ENCODE results near the gene TXNL4A.
"Not testable (repeated sequence)": the region's sequence is repeated elsewhere in the genome, so short reads cannot be mapped to it uniquely, and the experiment has no call there.

Gene TXNL4A

DNA sequence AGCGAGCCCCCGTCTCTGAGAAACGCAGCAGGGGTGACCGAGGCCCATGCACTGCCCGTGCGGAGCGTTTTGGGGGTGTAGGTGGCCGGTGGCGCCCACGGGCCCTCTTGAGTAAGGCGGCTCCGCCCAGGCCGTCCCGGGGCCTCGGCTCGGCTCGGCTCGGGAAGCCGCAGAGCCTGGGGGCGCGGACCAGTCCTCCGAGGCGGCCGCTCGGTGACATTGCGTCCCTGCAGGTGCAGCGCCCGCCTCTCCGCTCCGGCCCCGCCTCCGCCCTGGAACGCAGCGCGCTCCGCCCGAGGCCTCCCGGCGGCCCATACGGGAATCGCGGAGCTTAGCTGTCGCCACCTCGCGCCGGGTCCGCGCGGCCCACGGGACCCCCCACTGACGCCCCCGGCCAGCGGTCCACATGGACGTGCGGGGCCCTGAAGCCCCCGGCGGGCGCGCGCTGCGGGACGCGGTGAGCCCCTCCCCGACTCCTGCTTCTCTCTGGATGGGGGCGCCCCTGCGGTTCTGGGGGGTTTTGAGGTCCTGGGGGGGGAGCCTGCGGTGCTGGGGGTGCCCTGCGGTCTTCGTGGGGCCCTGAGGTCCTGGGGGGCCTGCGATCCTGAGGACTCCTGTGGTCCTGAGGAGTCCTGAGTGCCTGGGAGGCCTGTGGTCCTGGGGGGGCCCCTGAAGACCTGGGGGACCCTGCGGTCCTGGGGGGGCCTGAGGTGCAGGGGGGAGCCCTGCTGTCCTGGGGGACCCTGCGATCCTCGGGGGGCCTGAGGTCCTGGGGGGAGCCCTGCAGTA is 23.8 kb downstream of the TXNL4A start, which contains the start of gene HSBP1L1:
HSBP1L1 (plus strand) TSS at position 314 of the 789 bp plus-strand sequence; CDS start at position 407, 93 bp downstream.
- peaks cover 31% of the 10 kb centered on the region for H3K4me1 Mint-ChIP-seq (ENCODE audit: low read depth)
- peak; percentile 69 for DNase-seq (ENCODE audit: low spot score)
- H3K4me3 Mint-ChIP-seq, result peak within 1 kb of the TSS; percentile 85
- H3K27me3 Mint-ChIP-seq (ENCODE audit: low read depth), result peaks cover 3% of the 10 kb centered on the region
- H3K27ac Mint-ChIP-seq, result peak within 1 kb of the TSS; percentile 81
- peaks cover 5% of the 10 kb centered on the region for H3K36me3 Mint-ChIP-seq (ENCODE audit: low read depth)
- H3K9me3 Mint-ChIP-seq, result no peaks in the 10 kb centered on the region

DNA sequence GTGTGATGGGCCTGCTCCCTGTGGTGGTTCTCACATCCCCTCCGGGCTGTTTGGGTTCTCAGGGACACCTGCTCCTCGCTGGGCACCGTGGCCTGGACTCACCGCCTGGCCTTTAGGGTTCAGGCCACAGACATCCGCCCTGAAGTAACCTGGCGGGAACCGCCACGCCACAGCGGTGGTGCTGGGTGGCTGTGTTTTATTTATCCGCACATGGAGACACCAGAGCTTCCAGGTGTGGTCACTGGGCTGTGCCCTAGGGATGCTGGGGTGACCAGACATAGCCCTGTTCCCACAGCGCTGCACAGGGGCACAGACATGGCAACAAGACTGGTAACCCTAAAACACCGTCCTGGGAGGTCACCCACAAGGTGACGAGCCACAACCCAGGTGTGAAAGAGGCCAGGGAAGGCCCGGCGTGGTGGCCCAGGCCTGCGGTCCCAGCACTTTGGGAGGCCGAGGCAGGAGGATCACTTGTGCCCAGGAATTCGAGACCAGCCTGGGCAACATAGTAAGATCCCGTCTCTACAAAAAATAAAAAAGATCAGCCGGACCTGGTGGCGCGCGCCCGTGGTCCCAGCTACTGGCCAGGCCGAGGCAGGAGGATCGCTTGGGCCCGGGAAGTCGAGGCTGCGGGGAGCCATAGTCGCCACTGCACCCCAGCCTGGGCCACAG is 24.6 kb downstream of the TXNL4A start:
- Mint-ChIP-seq H3K36me3 (ENCODE audit: low read depth) (peaks cover 4% of the 10 kb centered on the region), H3K27ac (peak overlapping the region; percentile 55), H3K27me3 (ENCODE audit: low read depth) (peaks cover 3% of the 10 kb centered on the region), H3K4me3 (peak overlapping the region; percentile 64), H3K9me3 (no peaks in the 10 kb centered on the region), H3K4me1 (ENCODE audit: low read depth) (peaks cover 30% of the 10 kb centered on the region)
- DNase-seq (ENCODE audit: low spot score), result no peak

DNA sequence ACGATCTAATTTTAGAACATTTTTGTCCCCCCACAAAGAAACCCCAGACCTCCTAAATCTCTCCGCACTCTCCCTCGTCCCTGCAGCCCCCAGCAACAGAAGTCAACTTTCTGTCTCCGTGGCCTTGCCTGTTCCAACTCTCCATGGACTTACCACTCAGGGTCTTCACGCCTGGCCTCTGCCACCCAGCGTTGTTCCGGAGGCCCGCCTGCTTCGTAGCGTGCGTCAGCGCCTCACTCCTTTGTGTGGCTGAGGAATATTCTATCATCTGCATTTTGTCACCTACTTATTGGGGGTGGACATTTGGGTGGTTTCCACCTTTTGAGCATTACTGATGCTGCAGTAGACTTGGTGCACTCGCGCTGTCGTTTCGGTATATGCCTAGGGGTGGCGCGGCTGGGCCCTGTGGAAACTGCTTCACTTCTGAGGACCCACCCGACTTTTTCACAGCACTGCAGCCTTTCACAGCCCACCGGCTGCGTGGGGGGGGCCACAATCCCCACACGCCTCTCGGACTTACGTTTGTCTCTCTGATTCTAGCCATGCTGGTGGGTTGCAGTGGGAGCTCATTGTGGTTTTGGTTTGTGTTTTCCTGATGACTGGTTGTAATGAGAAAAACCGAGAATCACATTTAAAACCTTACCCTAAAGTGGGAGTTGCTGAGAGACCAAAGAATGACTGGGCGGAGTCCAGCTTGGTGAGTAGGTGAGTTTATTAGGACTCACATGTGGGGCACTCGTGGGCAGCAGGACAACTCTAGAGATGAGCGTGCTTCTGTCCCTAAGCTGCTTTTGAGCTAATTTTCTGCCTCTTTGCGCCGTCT is 25.3 kb downstream of the TXNL4A start:
- Mint-ChIP-seq H3K27ac (peak overlapping the region; percentile 43), H3K9me3 (no peaks in the 10 kb centered on the region), H3K4me1 (ENCODE audit: low read depth) (peaks cover 30% of the 10 kb centered on the region), H3K4me3 (peak overlapping the region; percentile 56), H3K27me3 (ENCODE audit: low read depth) (peaks cover 3% of the 10 kb centered on the region), H3K36me3 (ENCODE audit: low read depth) (peaks cover 4% of the 10 kb centered on the region)
- DNase-seq (ENCODE audit: low spot score), result peak; percentile 62

GRCh38 chr18:79962311-79962710 is 26.1 kb downstream of the TXNL4A start:
- no peaks in the 10 kb centered on the region for H3K9me3 Mint-ChIP-seq
- no peak overlapping the region for H3K4me3 Mint-ChIP-seq
- peaks cover 3% of the 10 kb centered on the region for H3K27me3 Mint-ChIP-seq (ENCODE audit: low read depth)
- no peak overlapping the region for H3K27ac Mint-ChIP-seq
- no peak for DNase-seq (ENCODE audit: low spot score)
- H3K36me3 Mint-ChIP-seq (ENCODE audit: low read depth), result peaks cover 4% of the 10 kb centered on the region
- H3K4me1 Mint-ChIP-seq (ENCODE audit: low read depth), result peaks cover 30% of the 10 kb centered on the region

GRCh38 chr18:79961527-79962291 is 26.7 kb downstream of the TXNL4A start:
- no peak for DNase-seq (ENCODE audit: low spot score)
- peaks cover 30% of the 10 kb centered on the region for H3K4me1 Mint-ChIP-seq (ENCODE audit: low read depth)
- H3K27ac Mint-ChIP-seq, result no peak overlapping the region
- H3K4me3 Mint-ChIP-seq, result no peak overlapping the region
- no peaks in the 10 kb centered on the region for H3K9me3 Mint-ChIP-seq
- peaks cover 3% of the 10 kb centered on the region for H3K27me3 Mint-ChIP-seq (ENCODE audit: low read depth)
- peaks cover 4% of the 10 kb centered on the region for H3K36me3 Mint-ChIP-seq (ENCODE audit: low read depth)

DNA sequence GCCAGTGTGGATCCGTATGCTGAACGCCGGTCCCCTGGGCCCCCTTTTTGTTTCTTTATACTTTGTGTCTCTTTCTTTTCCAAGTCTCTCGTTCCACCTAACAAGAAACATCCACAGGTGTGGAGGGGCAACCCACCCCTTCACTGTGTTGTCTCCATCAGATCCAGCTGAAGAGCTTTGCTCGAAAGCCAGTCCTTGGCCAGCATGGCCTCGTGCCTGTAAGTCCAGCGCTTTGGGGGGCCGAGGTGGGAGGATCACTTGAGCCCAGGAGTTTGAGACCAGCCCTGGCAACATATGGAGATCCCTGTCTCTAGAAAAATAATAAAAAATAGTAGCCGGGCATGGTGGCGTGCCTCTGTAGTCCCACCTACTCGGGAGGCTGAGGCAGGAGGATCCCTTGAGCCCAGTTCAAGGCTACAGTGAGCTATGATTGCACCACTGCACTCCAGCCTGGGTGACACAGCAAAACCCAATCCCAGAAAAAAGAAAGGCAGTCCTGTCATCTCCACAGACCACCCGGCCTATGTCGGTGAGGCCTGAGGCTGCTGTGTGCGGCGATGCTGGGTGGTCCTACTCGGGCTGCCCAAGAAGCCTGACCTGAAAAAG is 27.3 kb downstream of the TXNL4A start:
- no peak for DNase-seq (ENCODE audit: low spot score)
- peak overlapping the region; percentile 73 for H3K4me3 Mint-ChIP-seq
- peak overlapping the region; percentile 83 for H3K27ac Mint-ChIP-seq
- H3K27me3 Mint-ChIP-seq (ENCODE audit: low read depth), result peaks cover 3% of the 10 kb centered on the region
- no peaks in the 10 kb centered on the region for H3K9me3 Mint-ChIP-seq
- H3K36me3 Mint-ChIP-seq (ENCODE audit: low read depth), result peaks cover 4% of the 10 kb centered on the region
- H3K4me1 Mint-ChIP-seq (ENCODE audit: low read depth), result peaks cover 30% of the 10 kb centered on the region

DNA sequence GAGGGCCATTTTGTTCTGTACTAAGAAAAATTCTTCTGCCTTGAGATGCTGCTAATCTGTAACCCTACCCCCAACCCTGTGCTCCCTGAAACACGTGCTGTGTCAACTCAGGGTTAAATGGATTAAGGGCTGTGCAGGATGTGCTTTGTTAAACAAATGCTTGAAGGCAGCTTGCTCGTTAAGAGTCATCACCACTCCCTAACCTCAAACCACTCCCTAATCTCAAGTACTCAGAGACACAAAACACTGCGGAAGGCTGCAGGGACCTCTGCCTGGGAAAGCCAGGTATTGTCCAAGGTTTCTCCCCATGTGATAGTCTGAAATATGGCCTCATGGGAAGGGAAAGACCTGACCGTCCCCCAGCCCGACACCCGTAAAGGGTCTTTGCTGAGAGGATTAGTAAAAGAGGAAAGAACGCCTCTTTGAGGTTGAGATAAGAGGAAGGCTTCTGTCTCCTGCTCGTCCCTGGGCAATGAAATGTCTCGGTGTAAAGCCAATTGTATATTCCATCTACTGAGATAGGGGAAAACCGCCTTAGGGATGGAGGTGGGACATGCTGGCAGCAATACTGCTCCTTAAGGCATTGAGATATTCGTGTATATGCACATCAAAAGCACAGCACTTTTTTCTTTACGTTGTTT is 28.1 kb downstream of the TXNL4A start:
- DNase-seq (ENCODE audit: low spot score); H3K9me3 Mint-ChIP-seq; H3K36me3 Mint-ChIP-seq (ENCODE audit: low read depth); H3K27me3 Mint-ChIP-seq (ENCODE audit: low read depth): not testable (repeated sequence)
- H3K4me1 Mint-ChIP-seq (ENCODE audit: low read depth), result peaks cover 26% of the 10 kb centered on the region
- H3K4me3 Mint-ChIP-seq, result peak overlapping the region; percentile 73
- H3K27ac Mint-ChIP-seq, result peak overlapping the region; percentile 83

GRCh38 chr18:79958981-79959380 is 29.4 kb downstream of the TXNL4A start:
- no peak for DNase-seq (ENCODE audit: low spot score)
- Mint-ChIP-seq H3K4me1 (ENCODE audit: low read depth) (peaks cover 30% of the 10 kb centered on the region), H3K9me3 (no peaks in the 10 kb centered on the region), H3K27me3 (ENCODE audit: low read depth) (peaks cover 3% of the 10 kb centered on the region), H3K27ac (no peak overlapping the region), H3K36me3 (ENCODE audit: low read depth) (no peaks in the 10 kb centered on the region), H3K4me3 (no peak overlapping the region)

GRCh38 chr18:79956276-79956675 is 32.1 kb downstream of the TXNL4A start:
- no peak for DNase-seq (ENCODE audit: low spot score)
- peaks cover 19% of the 10 kb centered on the region for H3K4me1 Mint-ChIP-seq (ENCODE audit: low read depth)
- no peaks in the 10 kb centered on the region for H3K36me3 Mint-ChIP-seq (ENCODE audit: low read depth)
- no peak overlapping the region for H3K27ac Mint-ChIP-seq
- no peaks in the 10 kb centered on the region for H3K27me3 Mint-ChIP-seq (ENCODE audit: low read depth)
- H3K9me3 Mint-ChIP-seq, result no peaks in the 10 kb centered on the region
- no peak overlapping the region for H3K4me3 Mint-ChIP-seq

DNA sequence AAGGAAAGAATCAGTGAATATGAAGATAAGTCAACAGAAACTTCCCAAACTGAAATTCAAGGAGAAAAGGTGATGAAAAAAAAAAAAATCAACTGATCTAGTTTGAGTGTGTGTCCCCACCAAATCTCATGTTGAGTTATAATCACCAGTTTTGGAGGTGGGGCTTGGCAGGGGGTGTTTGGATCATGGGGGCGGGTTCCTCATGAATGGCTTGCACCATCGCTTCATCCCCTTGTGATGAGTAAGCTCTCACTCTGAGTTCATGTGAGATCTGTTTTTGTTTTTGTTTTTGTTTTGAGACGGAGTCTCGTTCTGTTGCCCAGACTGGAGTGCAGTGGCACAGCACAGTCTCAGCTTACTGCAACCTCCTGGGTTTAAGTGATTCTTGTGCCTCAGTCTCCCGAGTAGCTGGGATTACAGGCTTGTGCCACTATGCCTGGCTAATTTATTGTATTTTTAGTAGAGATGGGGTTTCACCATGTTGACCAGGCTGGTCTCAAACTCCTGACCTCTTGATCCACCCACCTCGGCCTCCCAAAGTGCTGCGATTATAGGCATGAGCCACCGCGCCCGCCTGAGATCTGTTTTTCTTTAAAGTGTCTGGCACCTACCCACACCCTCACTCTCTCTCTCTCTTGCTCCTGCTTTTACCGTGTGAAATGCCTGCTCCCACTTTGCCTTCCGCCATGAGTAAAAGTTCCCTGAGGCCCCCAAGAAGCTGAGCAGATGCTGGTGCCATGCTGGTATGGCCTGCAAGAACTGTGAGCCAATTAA is 32.9 kb downstream of the TXNL4A start:
- Mint-ChIP-seq H3K36me3 (ENCODE audit: low read depth) (no peaks in the 10 kb centered on the region), H3K27ac (no peak overlapping the region), H3K4me1 (ENCODE audit: low read depth) (peaks cover 13% of the 10 kb centered on the region), H3K27me3 (ENCODE audit: low read depth) (no peaks in the 10 kb centered on the region), H3K9me3 (no peaks in the 10 kb centered on the region), H3K4me3 (no peak overlapping the region)
- no peak for DNase-seq (ENCODE audit: low spot score)

- no peak for DNase-seq (ENCODE audit: low spot score)
- no peak overlapping the region for H3K4me3 Mint-ChIP-seq
- H3K27ac Mint-ChIP-seq, result no peak overlapping the region
- peaks cover 12% of the 10 kb centered on the region for H3K4me1 Mint-ChIP-seq (ENCODE audit: low read depth)
- no peaks in the 10 kb centered on the region for H3K9me3 Mint-ChIP-seq
- H3K36me3 Mint-ChIP-seq (ENCODE audit: low read depth), result peaks cover 1% of the 10 kb centered on the region
- no peaks in the 10 kb centered on the region for H3K27me3 Mint-ChIP-seq (ENCODE audit: low read depth)
These were observed 33.6 kb downstream of the TXNL4A start for GRCh38 chr18:79954791-79955190.

GRCh38 chr18:79953971-79954651 is 34.3 kb downstream of the TXNL4A start:
- DNase-seq (ENCODE audit: low spot score), result no peak
- peaks cover 16% of the 10 kb centered on the region for H3K4me1 Mint-ChIP-seq (ENCODE audit: low read depth)
- no peak overlapping the region for H3K27ac Mint-ChIP-seq
- H3K27me3 Mint-ChIP-seq (ENCODE audit: low read depth), result no peaks in the 10 kb centered on the region
- H3K4me3 Mint-ChIP-seq, result no peak overlapping the region
- H3K36me3 Mint-ChIP-seq (ENCODE audit: low read depth), result peaks cover 3% of the 10 kb centered on the region
- no peaks in the 10 kb centered on the region for H3K9me3 Mint-ChIP-seq
